ENCODE data around the gene ANGPTL2. TPM values are rescaled to one million over a fixed set of nuclear protein-coding genes. Genes with fewer than 3 reads are reported as not detected.
A peak's percentile ranks its signal among the peaks of the same experiment; 100 is the strongest.
"Not testable (repeated sequence)": the region's sequence is repeated elsewhere in the genome, so short reads cannot be mapped to it uniquely, and the experiment has no call there.

The ANGPTL2 gene
- total RNA-seq, 1 experiment from 2014 or later = 15.8 TPM

DNA sequence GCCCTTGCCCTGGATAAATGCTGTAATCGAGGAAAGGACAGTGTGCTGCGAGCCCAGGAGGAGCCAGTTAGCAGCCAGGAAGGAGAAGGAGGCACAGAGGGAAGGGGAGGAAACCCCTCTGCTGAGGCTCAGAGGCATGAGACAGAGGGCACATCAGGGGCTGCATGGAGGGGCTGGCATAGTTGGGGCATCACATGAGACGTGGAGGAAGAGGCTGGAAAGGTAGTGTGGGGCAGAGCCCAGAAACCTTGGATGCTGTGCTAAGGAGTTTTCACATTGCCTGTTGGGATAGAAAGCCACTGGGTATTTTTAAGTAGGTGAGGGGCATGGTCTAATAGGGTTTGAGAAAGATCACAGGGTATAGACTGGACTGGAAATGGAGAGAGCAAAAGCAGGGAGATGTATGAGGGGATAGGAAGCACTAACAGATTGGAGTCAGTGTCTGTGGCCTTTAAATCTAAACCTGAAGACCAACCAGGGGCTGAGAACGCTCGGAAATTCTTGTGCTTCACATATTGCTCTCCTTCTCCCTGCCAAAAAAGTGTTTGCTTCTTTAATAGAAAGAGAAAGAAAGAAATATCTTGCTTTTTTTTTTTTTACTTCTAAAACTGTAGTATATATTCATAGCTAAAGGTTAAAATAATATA, 33.0 kb upstream of the ANGPTL2 start:
- DNase-seq (ENCODE audit: low read depth) = no peak

DNA sequence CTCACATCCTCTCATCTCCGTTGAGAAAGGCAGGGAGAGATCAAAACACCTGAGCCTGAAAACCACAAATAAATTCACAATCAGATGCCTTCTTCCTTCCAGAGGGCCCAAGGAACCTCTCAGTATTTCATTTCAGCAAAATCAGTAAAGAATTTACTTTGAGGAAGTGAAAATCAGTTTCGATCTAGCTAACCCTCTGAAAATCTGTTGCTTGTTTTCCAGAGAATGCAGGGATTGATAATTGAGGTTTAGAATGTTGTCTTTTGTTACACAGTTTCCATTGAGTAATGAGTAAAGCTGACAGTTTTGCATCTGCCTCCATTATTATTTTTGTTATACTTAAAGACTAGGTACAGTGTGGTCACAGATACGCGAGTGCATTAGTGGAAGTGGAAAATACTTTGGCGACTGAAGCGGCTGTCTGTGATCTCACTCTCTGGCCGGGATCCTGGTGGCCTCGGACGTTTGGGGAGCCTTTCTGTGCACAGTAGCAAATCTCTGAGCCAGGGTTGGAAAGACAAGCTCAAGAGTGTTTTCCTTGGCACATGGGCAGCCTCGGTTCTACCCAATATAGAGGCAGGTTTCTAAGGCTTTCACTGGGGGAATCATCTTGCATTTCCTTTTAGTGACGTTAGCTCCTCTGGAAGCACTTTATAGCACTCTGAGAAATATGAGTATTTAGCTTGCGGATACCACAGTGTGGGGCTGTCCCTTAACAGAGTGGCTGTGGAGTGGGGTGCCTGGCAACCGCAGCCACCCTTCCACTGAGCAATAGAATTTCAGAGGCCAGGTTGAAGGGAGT, 32.2 kb upstream of the ANGPTL2 start:
- peak; percentile 45 for DNase-seq (ENCODE audit: low read depth)

DNA sequence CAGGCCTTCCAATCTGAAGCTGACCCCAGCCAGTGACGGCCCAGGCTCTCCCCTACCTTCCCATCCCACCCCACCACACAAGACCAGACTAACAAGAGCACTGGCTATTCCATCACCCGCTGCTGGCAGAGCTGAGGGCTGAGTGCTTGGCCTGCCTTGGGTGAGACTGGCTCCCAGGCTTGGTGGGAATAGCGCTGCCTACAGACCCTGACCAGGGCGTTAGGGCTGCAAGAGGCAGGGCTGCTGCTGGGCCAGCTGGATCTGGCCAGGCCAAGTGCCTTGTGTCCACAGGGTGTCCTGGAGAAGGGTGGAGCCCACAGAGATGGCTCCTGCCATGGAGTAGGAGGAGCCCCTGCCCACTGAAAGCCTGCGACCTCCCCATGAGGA, 31.6 kb upstream of the ANGPTL2 start:
- no peak for DNase-seq (ENCODE audit: low read depth)

DNA sequence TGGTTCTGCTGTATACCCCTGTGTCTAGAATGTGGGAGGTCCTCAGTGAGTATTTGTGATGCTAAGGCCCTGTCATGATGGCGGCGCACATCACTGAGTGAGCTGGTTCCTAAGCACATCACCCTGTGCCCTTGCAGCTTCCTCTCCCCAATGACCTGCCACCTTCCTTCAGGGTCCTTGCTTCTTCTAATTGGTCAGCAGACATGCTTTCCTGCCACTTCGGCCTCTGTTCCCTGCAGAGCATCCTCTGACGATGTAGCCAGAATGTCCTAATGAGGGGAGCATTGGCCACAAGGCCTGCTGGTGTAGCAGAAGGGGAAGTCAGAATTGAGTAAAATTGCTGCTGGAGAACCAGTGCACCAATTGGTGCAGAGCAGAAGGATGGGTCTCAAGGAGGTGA, 31.1 kb upstream of the ANGPTL2 start:
- DNase-seq (ENCODE audit: low read depth) = no peak

DNA sequence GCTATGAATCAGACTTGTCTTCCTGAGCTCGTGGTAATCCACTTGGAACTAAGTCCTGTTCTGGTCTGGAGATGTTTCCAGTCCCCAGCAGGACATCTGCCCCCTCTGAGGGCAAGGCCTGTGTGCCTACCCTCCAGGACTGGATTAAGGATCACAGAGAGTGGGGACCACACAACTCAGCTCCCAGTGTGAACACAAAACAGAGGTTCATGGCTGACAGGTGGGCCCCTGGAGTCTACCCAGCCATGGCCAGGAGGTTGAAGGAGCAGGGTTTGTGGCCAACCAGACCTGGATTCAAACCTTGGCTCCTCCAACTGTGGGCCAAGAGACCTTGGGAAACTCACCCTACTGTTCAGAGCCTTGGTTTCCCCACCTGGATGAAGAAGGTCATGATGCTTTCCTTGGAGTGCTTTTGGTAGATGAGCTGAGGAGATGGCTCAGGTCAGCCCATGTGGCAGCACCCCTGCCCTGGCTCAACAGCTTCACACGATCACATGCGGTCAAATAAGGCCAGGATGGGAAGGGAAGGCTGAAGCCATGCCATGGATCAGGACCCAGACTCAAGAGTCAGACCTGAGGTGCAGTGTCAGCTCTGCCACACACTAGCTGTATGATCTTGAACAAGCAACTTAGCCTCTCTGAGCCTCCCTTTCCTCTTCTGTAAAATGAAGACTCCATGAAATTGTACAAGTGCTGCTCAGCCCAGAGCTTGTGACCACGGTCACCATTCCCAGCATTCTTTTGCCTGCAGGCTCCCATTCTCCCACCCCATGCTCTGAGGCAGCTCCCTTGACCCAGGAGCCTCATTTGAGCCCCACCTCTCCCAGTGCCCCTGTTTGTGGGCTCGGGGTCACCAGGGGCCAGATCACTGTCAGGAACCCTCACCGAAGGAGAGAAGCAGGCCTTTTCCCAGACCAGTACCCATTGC, 27.3 kb upstream of the ANGPTL2 start:
- DNase-seq (ENCODE audit: low read depth) = no peak

DNA sequence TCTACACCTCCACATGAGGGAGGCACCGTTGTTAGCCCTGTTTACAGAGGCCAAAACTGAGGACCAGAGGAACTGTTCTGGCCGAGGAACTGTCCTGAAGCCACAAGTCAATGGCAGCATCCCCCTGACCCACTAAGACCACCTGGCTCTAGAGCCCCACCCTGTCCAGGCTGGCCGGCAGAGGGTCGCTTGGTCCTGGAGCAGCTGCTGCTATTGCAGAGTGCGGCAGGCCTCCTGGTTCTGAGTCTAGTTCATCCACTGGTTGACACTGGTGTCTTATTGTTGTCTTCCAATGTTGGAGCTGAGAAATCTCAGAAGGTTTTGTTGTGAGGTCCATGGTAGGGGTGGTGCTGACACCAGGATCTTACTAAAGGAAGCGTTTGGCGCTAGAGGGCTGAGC, 26.6 kb upstream of the ANGPTL2 start:
- no peak for DNase-seq (ENCODE audit: low read depth)

DNA sequence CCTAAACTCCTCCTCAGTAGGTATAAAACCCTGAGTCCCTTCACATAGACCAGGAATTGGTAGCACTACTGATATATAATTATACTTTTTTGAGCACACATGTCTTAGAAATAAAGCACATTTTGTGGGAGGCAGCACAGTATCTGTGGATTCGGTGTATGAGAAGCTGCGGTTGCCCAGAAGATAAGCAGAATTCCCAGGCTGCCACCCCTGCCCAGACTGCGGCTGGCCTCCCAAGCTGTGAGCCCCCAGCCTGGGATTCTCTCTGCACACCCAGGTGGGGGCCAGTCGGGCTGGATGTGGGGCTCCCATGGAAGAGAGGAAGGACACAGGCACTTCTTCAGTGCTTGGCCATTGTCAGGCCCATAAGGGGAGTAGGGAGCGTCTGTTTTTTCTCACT, 25.6 kb upstream of the ANGPTL2 start:
- DNase-seq (ENCODE audit: low read depth) = no peak

DNA sequence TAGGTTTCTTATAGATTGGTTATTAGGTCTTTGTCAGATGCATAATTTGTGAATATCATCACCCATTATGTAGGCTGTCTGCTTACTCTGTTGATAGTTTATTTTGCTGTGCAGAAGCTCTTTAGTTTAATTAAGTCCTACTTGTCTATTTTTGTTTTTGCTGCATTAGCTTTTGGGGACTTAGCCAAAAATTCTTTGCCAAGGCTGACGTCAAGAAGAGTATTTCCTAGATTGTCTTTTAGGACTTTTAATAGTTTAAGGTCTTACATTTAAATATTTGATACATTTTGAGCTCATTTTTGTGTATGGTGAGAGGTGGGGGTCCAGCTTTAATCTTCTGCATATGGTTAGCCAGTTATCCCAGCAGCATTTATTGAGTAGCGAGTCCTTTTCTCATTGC, 24.8 kb upstream of the ANGPTL2 start:
- no peak for DNase-seq (ENCODE audit: low read depth)

DNA sequence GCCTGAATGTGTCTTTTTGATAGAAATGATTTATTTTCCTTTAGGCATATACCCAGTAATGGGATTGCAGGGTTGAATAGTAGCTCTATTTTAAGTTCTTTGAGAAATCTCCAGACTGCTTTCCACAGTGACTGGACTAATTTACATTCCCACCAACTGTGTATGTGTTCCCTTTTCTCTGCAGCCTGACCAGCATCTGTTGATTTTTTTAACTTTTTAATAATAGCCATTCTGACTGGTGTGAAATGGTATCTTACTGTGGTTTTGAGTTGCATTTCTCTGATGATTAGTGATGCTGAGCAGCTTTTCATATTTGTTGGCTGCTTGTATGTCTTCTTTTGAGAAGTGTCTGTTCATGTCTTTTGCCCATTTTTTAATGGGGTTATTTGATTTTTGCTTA, 24.4 kb upstream of the ANGPTL2 start:
- DNase-seq (ENCODE audit: low read depth) = not testable (repeated sequence)

DNA sequence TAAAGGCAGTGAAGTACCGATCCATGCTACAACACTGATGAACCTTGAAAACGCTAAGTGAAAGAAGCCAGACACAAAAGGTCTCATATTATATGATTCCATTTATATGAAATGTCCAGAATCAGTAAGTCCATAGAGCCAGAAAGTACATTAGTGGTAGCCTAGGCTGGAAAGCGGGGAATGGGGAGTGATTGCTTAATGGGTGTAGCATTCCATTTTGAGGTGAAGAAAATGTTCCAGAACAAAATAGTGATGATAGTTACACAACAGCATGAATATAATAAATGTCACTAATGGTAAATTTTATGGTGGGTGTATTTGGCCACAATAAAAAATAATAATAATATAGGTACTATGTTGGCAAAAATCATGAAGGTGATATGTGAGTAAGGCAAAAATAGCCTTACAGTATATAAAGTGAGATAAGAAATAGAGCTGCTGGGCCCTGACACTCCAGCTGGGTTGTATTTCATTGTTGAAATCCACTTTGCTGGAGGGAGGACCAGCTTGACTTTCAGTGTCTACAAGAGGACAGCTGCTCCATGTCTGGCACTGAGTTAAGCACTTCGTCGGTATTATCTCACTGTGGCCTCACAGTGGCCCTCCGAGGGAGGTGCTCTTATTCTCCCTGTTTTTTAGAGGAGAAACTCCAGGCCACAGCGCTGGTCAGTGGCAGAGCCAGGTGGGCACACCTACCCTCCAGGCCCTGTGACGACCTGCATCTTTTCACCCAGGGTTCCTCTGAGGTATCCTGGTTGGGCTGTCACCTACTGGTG, 22.4 kb upstream of the ANGPTL2 start:
- DNase-seq (ENCODE audit: low read depth) = no peak

DNA sequence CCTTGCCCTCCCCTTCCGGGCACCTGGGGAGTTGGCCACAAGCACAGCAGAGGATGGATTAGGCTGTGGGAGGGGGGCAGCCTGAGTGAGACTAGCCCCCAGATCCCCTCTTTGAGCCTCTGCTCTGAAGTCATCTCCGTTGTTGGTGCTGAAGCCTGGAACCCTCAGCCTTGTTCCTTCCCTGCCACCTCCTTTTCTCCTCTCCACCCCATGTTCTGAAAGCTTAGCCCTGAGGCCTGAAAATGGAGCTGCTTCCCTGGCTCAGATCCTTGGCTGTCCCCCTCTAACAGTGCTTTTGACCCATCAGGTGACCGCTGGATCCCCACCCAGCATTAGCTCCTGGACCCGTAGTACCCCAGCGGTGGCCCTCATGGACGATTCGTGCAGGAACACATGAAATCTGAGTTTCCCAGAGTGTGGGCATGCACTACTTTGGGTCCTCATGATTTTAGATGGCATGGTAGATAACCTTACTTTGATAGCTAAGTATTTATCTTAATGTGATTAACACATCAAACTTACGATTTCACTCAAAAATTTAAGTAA, 21.6 kb upstream of the ANGPTL2 start:
- DNase-seq (ENCODE audit: low read depth) = no peak

DNA sequence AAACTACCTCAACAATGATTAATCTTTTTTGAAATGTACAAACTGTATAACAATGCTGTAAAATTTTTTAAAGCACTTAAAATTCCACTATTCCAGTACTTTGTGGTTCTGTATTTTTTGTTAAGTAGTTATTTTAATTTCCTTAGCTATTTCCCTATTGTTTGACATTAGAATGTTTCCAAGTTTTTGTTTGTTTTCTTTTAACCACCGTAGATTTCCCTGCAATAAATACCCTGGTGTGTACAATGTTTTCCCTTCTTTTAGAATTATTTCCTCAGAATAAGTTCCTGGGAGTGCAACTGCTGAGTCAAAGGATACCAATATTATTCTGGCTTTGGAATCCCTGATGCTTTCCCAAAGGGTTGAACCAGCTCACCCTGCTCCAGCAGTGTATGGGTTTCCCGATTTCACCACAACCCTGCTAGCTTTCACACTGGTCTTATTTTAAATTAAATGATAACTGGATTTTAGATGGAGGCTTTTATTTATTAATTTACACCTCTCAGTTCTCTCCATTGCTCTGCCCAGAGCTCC, 20.6 kb upstream of the ANGPTL2 start:
- no peak for DNase-seq (ENCODE audit: low read depth)

DNA sequence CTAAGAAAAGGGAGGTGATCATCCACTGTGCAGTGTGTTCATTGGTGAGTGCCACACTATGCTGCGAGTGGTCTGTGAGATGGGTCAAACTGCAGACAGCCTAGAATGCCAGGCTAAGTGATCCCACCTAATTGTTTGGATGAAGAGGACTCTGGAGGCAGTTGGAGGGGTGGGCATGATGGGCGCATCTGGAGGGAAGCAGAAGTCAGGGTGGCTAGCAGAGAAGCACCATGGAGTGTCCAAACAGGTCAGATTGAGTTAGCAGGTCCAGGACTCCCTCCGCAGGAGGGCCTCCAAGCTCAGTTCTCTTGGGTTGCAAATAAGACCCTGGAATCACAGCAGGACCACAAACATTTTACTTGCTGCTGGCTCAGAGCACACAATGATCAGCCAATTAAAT, 19.9 kb upstream of the ANGPTL2 start:
- DNase-seq (ENCODE audit: low read depth) = no peak

DNA sequence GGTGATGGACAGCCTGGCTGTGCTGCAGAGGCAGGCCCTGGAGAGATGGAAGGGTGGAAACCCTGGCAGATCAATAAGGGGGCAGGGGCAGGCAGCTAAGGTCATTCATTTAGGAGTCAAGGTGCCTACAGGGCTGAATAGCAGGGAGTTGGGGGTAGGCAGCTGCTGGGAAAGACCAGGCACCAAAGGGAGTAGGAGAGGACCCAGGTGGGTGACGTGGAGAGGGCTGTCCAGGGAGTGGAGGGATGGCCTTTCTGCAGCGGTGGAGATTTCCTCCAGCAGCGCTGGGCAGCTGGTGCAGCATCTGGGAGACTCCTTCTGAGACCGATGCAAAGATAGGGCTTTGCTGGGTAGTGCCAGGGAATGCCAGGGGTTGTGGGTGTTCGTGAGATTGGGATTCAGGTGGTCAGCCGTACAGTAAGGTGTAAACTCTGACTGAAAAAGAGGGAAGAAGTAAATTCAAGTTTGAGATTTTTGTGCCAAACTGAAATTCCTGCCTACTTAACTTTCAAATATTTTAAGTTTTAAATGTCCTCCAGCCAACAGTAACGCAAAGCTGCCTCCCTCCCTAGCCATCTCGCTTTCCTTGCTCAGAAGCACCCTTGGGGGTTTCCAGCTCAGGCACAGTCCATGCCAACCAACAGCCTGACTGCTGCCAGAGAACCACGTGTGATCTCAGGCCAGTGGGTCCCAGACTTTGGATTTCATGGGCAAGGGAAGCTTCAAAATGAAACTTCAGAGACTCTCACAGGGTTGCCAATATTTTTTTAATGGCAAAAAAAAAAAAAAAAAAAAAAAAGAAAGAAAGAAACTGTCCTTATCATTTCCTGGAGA, 18.6 kb upstream of the ANGPTL2 start:
- no peak for DNase-seq (ENCODE audit: low read depth)

DNA sequence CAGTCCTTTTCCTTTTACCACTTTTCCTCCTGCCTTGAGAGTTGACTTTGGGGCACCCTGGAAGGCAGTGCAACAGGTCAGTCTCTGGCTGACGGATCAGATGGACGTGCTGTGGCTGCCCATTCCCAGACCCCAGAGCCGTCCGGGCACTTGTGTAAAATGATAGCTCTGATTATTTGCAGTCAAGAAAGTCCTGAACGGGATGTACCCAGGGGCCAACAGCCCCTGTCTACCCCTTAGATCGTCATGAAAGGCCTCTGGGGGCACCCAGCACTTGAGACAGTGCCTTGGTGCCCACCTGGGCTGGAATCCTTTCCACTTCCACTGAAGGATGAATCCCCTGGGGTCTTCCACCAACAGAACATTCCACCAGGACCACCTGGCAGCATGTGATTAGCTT, 17.7 kb upstream of the ANGPTL2 start:
- no peak for DNase-seq (ENCODE audit: low read depth)

DNA sequence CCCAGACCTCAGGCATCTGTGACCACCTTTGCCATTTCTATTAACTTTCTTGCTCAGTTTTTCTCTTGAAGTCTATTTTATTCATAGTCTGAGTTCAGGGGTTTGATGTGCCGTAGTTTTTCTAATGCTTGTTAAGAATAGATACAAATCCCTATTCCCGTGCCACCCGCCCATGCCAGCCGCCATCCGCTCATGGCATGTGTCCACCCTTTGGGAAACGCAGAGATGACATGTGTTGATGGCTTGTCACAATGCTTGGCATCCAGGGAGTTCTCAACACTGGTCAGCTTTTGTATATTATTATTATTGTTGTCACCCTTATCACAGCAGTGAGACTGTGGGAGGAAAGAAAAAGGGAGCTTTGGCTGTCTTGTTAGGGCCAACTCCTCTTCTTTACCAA, 17.3 kb upstream of the ANGPTL2 start:
- DNase-seq (ENCODE audit: low read depth) = no peak

DNA sequence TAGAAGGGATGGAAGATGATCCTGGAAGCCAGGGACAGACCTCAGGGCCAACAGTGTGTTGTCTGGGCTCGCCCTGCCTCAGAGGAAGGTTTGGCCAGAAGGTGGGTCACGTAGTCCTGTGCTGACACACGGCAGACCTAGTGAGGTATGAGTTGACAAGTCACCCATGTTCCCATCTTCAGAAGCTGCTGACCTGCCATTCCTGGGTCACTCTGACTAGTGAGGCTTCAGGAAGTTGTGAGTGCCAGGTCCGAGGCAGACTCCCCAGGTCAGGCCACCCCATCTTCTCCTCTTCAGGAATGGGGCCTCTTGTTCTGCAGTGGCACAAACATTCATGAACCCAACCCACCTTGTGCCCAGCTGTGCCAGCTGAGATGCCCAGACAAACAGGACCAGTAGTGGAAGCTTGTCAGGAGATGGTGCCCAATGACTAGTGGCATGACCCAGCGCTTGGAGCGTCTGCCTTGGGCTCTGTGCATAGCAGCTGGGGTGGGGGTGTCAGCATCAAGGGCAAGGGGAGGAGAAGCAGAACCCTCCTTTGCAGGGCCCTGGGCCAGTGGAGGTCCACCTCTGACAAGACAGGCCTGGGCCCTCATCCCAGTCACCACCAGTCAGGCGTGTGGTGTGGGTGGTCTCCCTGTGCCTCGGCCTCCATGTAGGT, 16.8 kb upstream of the ANGPTL2 start:
- no peak for DNase-seq (ENCODE audit: low read depth)

DNA sequence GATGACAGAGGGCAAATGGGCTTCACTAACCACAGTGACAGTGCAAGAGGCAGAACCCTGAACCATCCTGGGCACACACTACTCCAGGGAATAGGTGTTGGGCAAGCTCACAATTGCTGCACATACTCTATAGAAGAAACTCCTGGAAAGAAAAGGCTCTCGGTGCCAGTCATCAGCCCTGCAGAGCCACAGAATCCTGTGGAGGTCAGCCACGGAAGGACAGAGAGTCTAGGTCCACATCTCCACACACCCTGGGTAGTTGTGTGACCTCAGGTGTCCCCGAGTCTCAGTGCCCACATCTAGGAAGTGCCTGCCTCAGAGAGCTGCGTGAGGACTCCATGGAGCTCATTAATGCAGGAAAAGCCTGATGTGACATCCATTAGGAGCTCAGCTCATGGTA, 16.0 kb upstream of the ANGPTL2 start:
- no peak for DNase-seq (ENCODE audit: low read depth)

DNA sequence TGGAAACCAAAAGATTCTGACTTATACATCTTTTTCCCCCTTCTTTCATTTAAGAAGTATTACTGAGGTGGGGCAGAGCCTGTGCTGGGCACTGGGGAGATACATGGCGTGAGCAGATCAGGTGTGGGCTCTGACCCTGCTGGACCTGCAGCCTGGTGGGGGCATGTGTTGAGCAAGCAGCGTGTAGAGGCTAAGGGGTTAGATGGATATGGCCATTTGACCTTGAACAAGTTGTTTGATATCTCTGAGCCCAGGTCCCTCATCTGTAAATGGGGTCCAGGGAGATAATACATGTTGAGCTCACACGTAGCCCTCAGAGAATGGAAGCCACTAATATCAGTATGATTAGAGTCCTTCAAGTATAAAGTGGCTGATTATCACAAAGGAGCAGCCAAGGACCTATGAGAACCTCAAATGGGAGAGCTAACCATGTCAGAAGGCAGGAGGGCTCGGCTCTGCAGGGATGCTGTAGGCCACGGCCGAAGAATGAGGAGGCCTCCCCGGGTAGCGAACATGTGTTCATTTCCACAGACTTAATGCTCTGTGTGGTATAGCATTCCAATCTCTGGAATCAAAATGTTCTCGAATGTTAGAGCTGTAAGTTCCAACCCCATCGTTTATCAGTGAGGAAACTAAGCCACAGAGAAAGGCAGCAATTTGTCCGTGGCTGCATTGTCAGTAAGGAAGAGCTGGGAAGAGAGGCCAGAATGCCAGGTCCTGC, 15.4 kb upstream of the ANGPTL2 start:
- DNase-seq (ENCODE audit: low read depth) = no peak
